ENCODE data around the gene FARP1. TPM values are rescaled to one million over a fixed set of nuclear protein-coding genes. Genes with fewer than 3 reads are reported as not detected.
A peak's percentile ranks its signal among the peaks of the same experiment; 100 is the strongest.
"Not testable (repeated sequence)": the region's sequence is repeated elsewhere in the genome, so short reads cannot be mapped to it uniquely, and the experiment has no call there.

The FARP1 gene
- total RNA-seq, 1 donor from 2014 or later = 9.8 TPM

GRCh38 chr13:98393873-98394272 lies 251.0 kb downstream of the FARP1 start:
- no peak for DNase-seq (ENCODE audit: low read depth in 2 of 2)

- no peak for DNase-seq (ENCODE audit: low read depth in 2 of 2)
Observed at GRCh38 chr13:98394820-98395510, 252.1 kb downstream of the FARP1 start.

GRCh38 chr13:98396071-98396710 lies 253.3 kb downstream of the FARP1 start:
- no peak for DNase-seq (ENCODE audit: low read depth in 2 of 2)

GRCh38 chr13:98397221-98397620 lies 254.3 kb downstream of the FARP1 start:
- peak in 1 of 2 donors; percentile 13 for DNase-seq (ENCODE audit: low read depth in 2 of 2)

GRCh38 chr13:98397861-98398260 lies 255.0 kb downstream of the FARP1 start:
- no peak for DNase-seq (ENCODE audit: low read depth in 2 of 2)

GRCh38 chr13:98398581-98398980 lies 255.7 kb downstream of the FARP1 start:
- DNase-seq (ENCODE audit: low read depth in 2 of 2) = no peak

- no peak for DNase-seq (ENCODE audit: low read depth in 2 of 2)
Observed at GRCh38 chr13:98399756-98400155, 256.9 kb downstream of the FARP1 start.

GRCh38 chr13:98401934-98402333 lies 259.0 kb downstream of the FARP1 start:
- DNase-seq (ENCODE audit: low read depth in 2 of 2) = no peak

- no peak for DNase-seq (ENCODE audit: low read depth in 2 of 2)
Observed at GRCh38 chr13:98403076-98403475, 260.2 kb downstream of the FARP1 start.

- no peak for DNase-seq (ENCODE audit: low read depth in 2 of 2)
Observed at GRCh38 chr13:98405107-98405571, 262.2 kb downstream of the FARP1 start.

GRCh38 chr13:98405690-98406344 lies 262.9 kb downstream of the FARP1 start:
- no peak for DNase-seq (ENCODE audit: low read depth in 2 of 2)

GRCh38 chr13:98406427-98406826 lies 263.5 kb downstream of the FARP1 start:
- DNase-seq (ENCODE audit: low read depth in 2 of 2) = no peak

GRCh38 chr13:98406971-98407370 lies 264.1 kb downstream of the FARP1 start:
- no peak for DNase-seq (ENCODE audit: low read depth in 2 of 2)

- no peak for DNase-seq (ENCODE audit: low read depth in 2 of 2)
Observed at GRCh38 chr13:98407575-98407974, 264.7 kb downstream of the FARP1 start.

- no peak for DNase-seq (ENCODE audit: low read depth in 2 of 2)
Observed at GRCh38 chr13:98409281-98409680, 266.4 kb downstream of the FARP1 start.

GRCh38 chr13:98410612-98411011 lies 267.7 kb downstream of the FARP1 start:
- no peak for DNase-seq (ENCODE audit: low read depth in 2 of 2)

GRCh38 chr13:98411013-98411412 lies 268.1 kb downstream of the FARP1 start:
- no peak for DNase-seq (ENCODE audit: low read depth in 2 of 2)

GRCh38 chr13:98411617-98412265 lies 268.8 kb downstream of the FARP1 start:
- DNase-seq (ENCODE audit: low read depth in 2 of 2) = peak in 1 of 2 donors; percentile 20

GRCh38 chr13:98413278-98413677 lies 270.4 kb downstream of the FARP1 start:
- not testable (repeated sequence) for DNase-seq (ENCODE audit: low read depth in 2 of 2)

- no peak for DNase-seq (ENCODE audit: low read depth in 2 of 2)
Observed at GRCh38 chr13:98413796-98414195, 270.9 kb downstream of the FARP1 start.

GRCh38 chr13:98415326-98416070 lies 272.6 kb downstream of the FARP1 start:
- DNase-seq (ENCODE audit: low read depth in 2 of 2) = no peak
